Measurements from ENCODE around the gene ADAMTSL4.

DNA sequence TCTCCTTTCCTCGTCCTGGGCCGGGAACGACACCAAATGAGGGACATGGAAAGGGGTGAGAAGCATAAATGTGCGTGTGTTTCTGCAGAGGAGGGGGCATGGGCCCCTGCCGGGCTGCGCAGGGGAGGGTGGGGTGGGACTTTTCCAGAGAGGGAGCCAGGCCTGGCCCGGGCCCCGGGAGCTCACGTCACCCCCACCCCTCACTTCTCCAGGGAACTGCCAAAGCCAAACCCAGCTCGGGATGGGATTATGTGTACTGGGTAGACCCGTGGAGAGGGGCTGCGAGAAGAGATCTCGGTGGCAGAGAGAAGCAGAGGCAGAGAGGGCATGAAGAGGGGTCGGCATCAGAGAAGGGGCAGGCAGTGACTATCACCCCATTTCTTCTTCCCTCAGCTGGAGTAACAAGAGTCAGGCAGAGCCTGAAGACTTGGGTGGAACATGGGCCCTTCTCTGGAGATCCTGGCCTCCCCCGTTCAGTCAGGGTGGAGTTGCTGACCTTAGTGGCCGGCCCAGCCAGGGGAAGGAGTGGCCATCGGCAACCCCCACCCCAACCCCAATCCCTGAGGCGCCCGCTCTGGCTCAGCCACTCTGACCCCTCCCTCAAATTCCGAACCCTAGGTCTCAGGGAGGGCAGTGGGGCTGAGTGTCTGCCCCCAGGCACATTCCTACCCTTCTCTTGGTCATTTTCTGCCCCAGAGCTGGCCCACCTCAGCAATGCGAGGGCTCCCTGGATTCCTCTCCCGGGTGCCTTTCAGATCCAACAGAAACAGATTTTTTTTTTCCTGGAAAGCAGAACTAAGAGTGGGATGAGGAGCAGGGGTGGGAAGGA, 1.2 kb downstream of the ADAMTSL4 start:
- TF ChIP-seq, protein P1, sequence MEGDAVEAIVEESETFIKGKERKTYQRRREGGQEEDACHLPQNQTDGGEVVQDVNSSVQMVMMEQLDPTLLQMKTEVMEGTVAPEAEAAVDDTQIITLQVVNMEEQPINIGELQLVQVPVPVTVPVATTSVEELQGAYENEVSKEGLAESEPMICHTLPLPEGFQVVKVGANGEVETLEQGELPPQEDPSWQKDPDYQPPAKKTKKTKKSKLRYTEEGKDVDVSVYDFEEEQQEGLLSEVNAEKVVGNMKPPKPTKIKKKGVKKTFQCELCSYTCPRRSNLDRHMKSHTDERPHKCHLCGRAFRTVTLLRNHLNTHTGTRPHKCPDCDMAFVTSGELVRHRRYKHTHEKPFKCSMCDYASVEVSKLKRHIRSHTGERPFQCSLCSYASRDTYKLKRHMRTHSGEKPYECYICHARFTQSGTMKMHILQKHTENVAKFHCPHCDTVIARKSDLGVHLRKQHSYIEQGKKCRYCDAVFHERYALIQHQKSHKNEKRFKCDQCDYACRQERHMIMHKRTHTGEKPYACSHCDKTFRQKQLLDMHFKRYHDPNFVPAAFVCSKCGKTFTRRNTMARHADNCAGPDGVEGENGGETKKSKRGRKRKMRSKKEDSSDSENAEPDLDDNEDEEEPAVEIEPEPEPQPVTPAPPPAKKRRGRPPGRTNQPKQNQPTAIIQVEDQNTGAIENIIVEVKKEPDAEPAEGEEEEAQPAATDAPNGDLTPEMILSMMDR (conservative IDR thresholded peaks at IDR 0.05 in 1 of 2, IDR thresholded peaks at IDR 0.05 in 1 of 2; ENCODE audit: extremely low read depth in 1 of 2, insufficient read depth in 1 of 2, low read depth in 1 of 2, low read length in 2 of 2), result no peak
- TF ChIP-seq EZH2 (IDR thresholded peaks at IDR 0.05; ENCODE audit: borderline replicate concordance, low read length), result no peak

Measured in mammary epithelial cell (primary cell).